Measurements from ENCODE around the gene UST. TPM values are rescaled to one million over a fixed set of nuclear protein-coding genes. Genes with fewer than 3 reads are reported as not detected.
"Not testable (repeated sequence)": the region's sequence is repeated elsewhere in the genome, so short reads cannot be mapped to it uniquely, and the experiment has no call there.

Gene UST
- total RNA-seq, 2 experiments from 2014 or later = 0.29 to 0.50 TPM

DNA sequence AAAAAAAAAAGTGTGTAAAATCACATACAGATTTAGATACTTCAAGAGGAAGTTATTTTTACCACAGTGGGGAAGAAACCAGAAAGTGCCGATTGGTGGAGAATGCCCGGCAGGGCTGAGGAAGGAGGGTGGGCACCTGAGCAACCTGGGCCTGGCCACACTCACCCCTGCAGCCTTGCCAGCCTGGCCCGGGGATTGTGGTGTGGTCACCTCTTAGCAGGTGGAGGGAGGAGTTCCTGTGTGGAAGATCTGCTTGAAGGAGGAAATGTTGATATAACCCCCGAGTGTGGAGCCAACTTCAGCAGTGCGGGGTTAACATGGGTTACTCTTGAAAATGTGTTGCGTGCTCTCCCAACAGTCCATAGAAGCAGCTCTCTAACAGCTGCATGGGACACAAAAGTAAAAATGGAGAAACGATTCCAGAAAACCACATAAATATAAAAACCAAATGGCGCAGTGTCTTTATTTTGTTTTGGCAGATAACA is 14.7 kb downstream of the UST start:
- Mint-ChIP-seq H3K27me3 (peaks cover 50% of the 10 kb centered on the region), H3K4me1 (peaks cover 42% of the 10 kb centered on the region), H3K9me3 (no peaks in the 10 kb centered on the region), H3K27ac (peak overlapping the region; percentile 87), H3K4me3 (peak overlapping the region; percentile 59), H3K36me3 (ENCODE audit: low read depth) (no peaks in the 10 kb centered on the region)
- ChIA-PET CTCF (interaction anchor here (0.6 to 1.2 kb wide), 2 partner anchors 22 to 221 kb away, joined by 3 read pairs; no protein-coding TSS in a partner anchor), POLR2A (no interaction called here)
- peak; percentile 47 for DNase-seq

DNA sequence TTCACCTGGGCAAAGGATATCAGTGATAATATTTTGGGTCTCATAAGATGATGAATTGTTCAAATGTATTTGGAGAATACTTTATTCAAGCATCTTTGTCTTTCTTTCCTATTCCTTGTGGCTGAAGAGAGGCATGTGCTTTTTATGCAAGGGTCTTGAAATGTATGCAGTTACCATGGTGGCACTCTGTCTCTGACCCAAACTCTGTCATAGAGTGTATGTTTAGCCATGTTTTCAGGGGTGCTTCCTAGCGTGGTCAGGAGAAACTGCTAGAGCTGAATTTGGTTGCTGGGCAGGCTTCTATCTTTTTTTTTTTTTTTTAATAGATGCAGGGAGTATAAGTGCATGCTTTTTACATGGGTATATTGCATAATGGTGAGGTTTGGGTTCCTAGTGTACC is 15.4 kb downstream of the UST start:
- Mint-ChIP-seq H3K4me3 (no peak overlapping the region), H3K27ac (no peak overlapping the region), H3K4me1 (peaks cover 42% of the 10 kb centered on the region), H3K9me3 (no peaks in the 10 kb centered on the region), H3K36me3 (ENCODE audit: low read depth) (no peaks in the 10 kb centered on the region), H3K27me3 (peaks cover 47% of the 10 kb centered on the region)
- ChIA-PET POLR2A (no interaction called here), CTCF (interaction anchor here (0.6 kb wide), 1 partner anchor 222 kb away, joined by 3 read pairs; no protein-coding TSS in a partner anchor)
- DNase-seq = no peak

DNA sequence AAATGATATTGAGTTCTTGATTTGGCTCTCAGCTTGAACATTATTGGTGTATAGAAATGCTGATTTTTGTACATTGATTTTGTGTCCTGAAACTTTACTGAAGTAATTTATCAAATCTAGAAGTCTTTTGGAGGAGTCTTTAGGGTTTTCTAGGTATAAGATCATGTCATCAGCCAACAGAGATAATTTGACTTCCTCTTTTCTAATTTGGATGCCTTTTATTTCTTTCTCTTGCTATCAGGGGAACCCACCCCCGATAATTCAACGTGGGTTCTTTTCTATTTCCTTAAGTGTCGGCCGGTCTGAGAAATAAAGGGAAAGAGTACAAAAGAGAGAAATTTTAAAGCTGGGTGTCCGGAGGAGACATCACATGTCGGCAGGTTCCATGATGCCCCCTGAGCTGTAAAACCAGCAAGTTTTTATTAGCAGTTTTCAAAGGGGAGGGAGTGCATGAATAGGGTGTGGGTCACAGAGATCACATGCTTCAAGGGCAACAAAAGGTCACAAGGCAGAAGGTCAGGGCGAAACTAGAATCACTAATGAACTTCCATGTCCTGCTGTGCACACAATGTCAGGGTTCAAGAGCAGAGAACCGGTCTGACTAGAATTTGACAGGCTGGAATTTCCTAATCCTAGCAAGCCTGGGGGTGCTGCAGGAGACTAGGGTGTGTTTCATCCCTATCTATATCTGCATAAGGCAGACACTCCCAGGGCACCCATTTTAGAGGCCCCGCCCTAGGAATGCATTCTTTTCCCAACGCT is 17.6 kb downstream of the UST start:
- H3K4me3 Mint-ChIP-seq; POLR2A ChIA-PET; CTCF ChIA-PET; H3K9me3 Mint-ChIP-seq; DNase-seq; H3K27ac Mint-ChIP-seq; H3K36me3 Mint-ChIP-seq (ENCODE audit: low read depth): not testable (repeated sequence)
- peaks cover 42% of the 10 kb centered on the region for H3K27me3 Mint-ChIP-seq
- H3K4me1 Mint-ChIP-seq = peaks cover 30% of the 10 kb centered on the region

- POLR2A ChIA-PET = no interaction called here
- Mint-ChIP-seq H3K9me3 (no peaks in the 10 kb centered on the region), H3K4me3 (no peak overlapping the region), H3K36me3 (ENCODE audit: low read depth) (no peaks in the 10 kb centered on the region), H3K27me3 (peaks cover 52% of the 10 kb centered on the region), H3K27ac (no peak overlapping the region), H3K4me1 (peaks cover 22% of the 10 kb centered on the region)
- DNase-seq = no peak
- CTCF ChIA-PET = interaction anchor here (0.6 kb wide), 1 partner anchor 17 kb away, joined by 3 read pairs; no protein-coding TSS in a partner anchor
Observed at GRCh38 chr6:148765898-148766808, 19.3 kb downstream of the UST start.

DNA sequence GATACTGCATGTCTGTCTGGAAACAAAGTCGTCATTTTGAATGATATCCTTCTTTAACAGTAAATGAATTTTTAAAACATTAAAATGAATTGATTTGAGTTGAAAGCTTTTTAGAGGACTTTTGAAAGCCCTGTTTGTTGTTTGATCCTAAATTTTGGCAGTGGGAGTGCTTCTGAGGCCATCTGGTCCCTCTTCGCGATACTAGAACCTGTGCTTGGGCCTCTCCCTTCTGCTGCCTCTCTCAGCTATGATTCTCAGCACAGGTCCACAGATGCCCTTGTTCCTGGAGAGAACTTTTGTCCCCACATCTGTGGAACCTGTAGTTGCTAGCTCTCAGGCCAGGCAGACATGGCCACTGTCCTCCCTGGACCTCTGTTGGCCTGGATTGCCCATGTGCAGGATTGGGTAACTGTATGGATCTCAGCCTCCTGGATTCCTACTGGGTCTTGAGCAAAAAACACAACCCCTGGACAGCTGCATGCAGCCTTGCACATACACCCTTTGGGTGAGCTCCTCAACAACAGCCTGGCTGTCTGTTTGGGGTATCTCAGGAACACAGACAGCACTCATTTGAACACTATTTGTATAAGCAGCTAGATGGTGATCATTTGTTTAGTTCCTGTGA is 21.9 kb downstream of the UST start:
- ChIA-PET CTCF (interaction anchor here (1.3 kb wide), 1 partner anchor 13 kb away, joined by 4 read pairs; no protein-coding TSS in a partner anchor), POLR2A (no interaction called here)
- no peak overlapping the region for H3K27ac Mint-ChIP-seq
- DNase-seq = no peak
- peaks cover 47% of the 10 kb centered on the region for H3K27me3 Mint-ChIP-seq
- H3K9me3 Mint-ChIP-seq = no peaks in the 10 kb centered on the region
- H3K4me3 Mint-ChIP-seq = no peak overlapping the region
- no peaks in the 10 kb centered on the region for H3K36me3 Mint-ChIP-seq (ENCODE audit: low read depth)
- peaks cover 16% of the 10 kb centered on the region for H3K4me1 Mint-ChIP-seq

DNA sequence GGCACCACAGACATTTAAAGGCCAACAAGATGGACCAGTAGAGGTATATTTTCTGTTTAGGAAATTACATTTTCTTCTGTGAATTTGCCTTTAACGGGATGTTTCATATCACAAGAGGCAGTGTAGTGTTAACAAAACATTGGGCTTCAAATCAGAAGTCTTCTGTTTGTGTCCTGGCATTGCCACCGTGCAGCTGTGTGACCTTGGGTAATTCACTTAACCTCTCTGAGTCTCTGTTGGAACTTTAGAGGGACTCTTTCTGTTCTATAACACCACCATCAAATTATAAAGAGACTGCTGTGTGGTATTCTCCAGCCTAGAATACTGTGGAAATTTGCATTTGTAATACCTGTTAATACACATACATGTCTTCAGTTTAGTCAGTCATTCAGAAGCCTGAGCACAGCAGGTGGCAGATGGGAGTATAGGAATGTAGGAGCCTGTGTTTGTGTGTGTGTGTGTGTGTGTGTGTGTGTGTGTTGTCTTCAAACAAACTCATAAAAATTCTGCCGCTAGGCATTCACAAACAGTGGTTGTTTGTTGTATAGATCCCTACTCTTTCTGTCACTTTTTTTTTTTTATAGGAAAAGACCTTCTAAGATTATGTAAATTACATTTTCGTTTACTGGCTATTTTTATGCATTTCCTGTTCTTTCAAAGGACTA is 22.6 kb downstream of the UST start:
- ChIA-PET POLR2A (no interaction called here), CTCF (interaction anchor here (1.3 kb wide), 1 partner anchor 12 kb away, joined by 4 read pairs; no protein-coding TSS in a partner anchor)
- no peaks in the 10 kb centered on the region for H3K9me3 Mint-ChIP-seq
- peaks cover 16% of the 10 kb centered on the region for H3K4me1 Mint-ChIP-seq
- H3K4me3 Mint-ChIP-seq = no peak overlapping the region
- H3K27me3 Mint-ChIP-seq = peaks cover 41% of the 10 kb centered on the region
- no peaks in the 10 kb centered on the region for H3K36me3 Mint-ChIP-seq (ENCODE audit: low read depth)
- no peak for DNase-seq
- H3K27ac Mint-ChIP-seq = no peak overlapping the region

DNA sequence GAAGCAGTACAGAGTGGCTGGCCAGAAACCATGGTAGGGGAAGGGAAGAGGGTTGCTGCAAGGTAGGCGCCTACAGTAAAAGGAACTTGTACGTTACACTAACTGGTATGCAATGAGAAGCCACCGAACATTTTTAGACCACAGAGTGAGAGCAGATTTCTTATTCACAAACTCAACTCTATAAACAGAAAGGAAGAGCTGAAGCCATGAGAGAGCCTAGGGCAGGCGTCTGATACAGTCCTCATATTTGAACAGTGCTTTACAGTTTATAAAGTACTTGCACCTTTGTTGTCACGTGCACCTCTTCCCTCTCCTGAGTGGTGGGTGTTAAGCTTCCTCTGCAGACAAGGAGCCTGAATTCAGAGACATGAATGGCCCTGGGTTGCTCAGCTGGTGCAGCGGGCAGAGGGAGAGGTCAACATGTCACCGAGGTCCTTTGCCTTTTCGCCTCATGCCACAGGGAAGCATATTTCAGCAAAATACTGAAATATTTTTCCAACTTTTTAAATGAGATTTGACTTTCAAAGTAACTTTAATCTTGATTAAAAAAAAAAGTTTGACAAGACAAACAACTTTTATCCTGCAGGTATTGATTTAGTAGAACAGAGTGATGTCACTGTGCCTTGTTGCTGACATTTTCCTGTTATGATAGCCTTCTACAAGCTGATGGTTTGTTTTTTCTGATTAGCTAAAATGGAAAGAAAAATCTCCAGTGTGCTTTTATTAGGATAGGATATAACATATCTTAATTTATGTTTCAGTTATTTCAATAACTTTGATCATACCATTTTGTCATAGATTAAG is 23.8 kb downstream of the UST start:
- no peak overlapping the region for H3K27ac Mint-ChIP-seq
- DNase-seq = no peak
- no peaks in the 10 kb centered on the region for H3K9me3 Mint-ChIP-seq
- no peaks in the 10 kb centered on the region for H3K36me3 Mint-ChIP-seq (ENCODE audit: low read depth)
- ChIA-PET CTCF (interaction anchor here (1.6 kb wide), 1 partner anchor 9 kb away, joined by 5 read pairs; no protein-coding TSS in a partner anchor), POLR2A (no interaction called here)
- H3K4me3 Mint-ChIP-seq = no peak overlapping the region
- H3K4me1 Mint-ChIP-seq = peaks cover 16% of the 10 kb centered on the region
- H3K27me3 Mint-ChIP-seq = peaks cover 33% of the 10 kb centered on the region

GRCh38 chr6:148771212-148771601 is 24.4 kb downstream of the UST start:
- ChIA-PET CTCF (interaction anchor here (1.0 to 1.6 kb wide), 2 partner anchors 8 to 11 kb away, joined by 3 to 5 read pairs; no protein-coding TSS in a partner anchor), POLR2A (no interaction called here)
- Mint-ChIP-seq H3K9me3 (no peaks in the 10 kb centered on the region), H3K27me3 (peaks cover 27% of the 10 kb centered on the region), H3K27ac (no peak overlapping the region), H3K4me3 (no peak overlapping the region), H3K4me1 (peaks cover 17% of the 10 kb centered on the region), H3K36me3 (ENCODE audit: low read depth) (no peaks in the 10 kb centered on the region)
- no peak for DNase-seq

DNA sequence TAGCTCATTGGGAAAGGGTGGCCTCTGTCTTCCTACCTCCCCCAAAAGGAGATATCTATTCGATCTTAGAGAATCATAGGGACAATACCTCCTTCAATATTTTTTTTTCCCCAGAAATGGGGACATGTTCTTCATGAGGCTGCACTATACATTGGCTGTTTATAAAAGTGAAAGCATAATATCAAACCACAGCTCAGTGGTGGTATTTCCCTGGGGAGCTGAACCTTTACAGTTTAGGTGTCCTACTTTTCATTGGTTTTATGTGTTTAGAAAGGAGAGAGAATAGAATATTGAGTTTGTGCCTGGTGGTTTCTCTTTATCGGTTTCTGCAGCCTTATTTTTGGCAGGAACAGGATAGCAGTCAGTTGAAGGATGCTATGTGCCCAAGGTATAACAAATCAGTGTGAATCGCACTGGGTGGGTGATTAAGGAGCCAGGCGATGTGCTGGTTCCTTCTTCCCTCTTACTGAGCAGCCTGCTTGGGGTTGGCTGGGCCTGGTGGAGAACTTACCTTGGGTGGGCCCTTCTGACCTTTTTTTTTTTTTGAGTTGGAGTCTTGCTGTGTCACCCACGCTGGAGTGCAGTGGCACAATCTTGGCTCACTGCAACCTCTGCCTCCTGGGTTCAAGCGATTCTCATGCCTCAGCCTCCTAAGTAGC is 25.2 kb downstream of the UST start:
- POLR2A ChIA-PET = no interaction called here
- Mint-ChIP-seq H3K4me1 (peaks cover 23% of the 10 kb centered on the region), H3K4me3 (no peak overlapping the region), H3K36me3 (ENCODE audit: low read depth) (no peaks in the 10 kb centered on the region), H3K27me3 (peaks cover 20% of the 10 kb centered on the region), H3K27ac (no peak overlapping the region), H3K9me3 (no peaks in the 10 kb centered on the region)
- DNase-seq = no peak
- CTCF ChIA-PET = interaction anchor here (1.0 kb wide), 1 partner anchor 10 kb away, joined by 3 read pairs; no protein-coding TSS in a partner anchor

DNA sequence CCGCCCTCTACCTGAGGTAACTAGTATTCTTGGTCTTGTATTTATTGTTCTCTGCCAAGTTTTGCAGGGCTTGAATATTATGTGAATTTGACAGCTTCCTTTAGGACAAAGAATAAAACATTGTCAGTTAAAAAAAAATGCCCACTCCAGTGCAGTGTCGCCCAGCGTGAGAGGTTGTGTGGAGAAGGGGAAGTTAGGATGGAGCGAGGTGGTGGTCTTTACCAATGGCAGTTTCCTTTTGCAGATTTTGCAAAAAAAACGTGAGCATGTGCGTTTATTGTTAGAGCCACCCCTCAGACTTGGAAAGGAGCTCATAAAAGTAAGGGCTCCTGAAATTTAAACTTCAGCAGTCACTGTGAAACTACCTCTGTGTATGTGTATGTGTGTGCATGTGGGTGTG is 28.3 kb downstream of the UST start:
- no peak for DNase-seq
- ChIA-PET POLR2A (no interaction called here), CTCF (interaction anchor here (0.9 to 1.3 kb wide), 2 partner anchors 9 to 22 kb away, joined by 3 read pairs; no protein-coding TSS in a partner anchor)
- Mint-ChIP-seq H3K36me3 (ENCODE audit: low read depth) (no peaks in the 10 kb centered on the region), H3K27ac (no peak overlapping the region), H3K4me3 (no peak overlapping the region), H3K27me3 (peaks cover 16% of the 10 kb centered on the region), H3K9me3 (no peaks in the 10 kb centered on the region), H3K4me1 (peaks cover 22% of the 10 kb centered on the region)
